HEK293 (cell line): Measurements from ENCODE around the gene TOR4A.
A peak's percentile ranks its signal among the peaks of the same experiment; 100 is the strongest.

Source experiments
- CTCF ChIA-PET: fragments of 350-600 bp; formaldehyde crosslinking; extraction: SDS; loops from one replicate; lab custom pipeline; 2021; ENCODE audit warnings: antibody characterized with exemption; lab: Yijun Ruan, JAX
- POLR2A ChIA-PET: fragments of 300-600 bp; formaldehyde crosslinking; extraction: SDS; loops from one replicate; lab custom pipeline; 2020; ENCODE audit warnings: antibody characterized with exemption, inconsistent platforms; lab: Yijun Ruan, JAX
- H3K27ac ChIP-seq: fragments of 200-500 bp; sonication (Bioruptor generic); 2 replicates; pipeline ENCODE4 v1.5.1; 2014; ENCODE audit warnings: low read depth, low read length, control low read depth, inconsistent platforms; ENCODE audit errors: extremely low read depth
- H3K36me3 ChIP-seq, 2 experiments: fragments of 200-500 bp in 1 of 2; sonication (Bioruptor generic) in 1 of 2; 1 replicate in 1 of 2; 2 replicates in 1 of 2; pipeline ENCODE4 v1.5.1; 2014 to 2017; ENCODE audit warnings: inconsistent platforms in 2 of 2, low read length in 2 of 2; ENCODE audit not compliant: control insufficient read depth in 2 of 2, insufficient read depth in 1 of 2
- H3K4me1 ChIP-seq: fragments of 200-500 bp; sonication (Bioruptor generic); 2 replicates; pipeline ENCODE4 v1.5.1; 2014; ENCODE audit warnings: mild to moderate bottlenecking, low read length, inconsistent platforms; ENCODE audit not compliant: control insufficient read depth, insufficient read depth
- H3K4me3 ChIP-seq: 2 replicates; pipeline ENCODE4 v1.5.1; 2011; ENCODE audit warnings: low read depth, mild to moderate bottlenecking, control low read depth, low read length, moderate library complexity
- H3K9me3 ChIP-seq: fragments of 200-500 bp; sonication (Bioruptor generic); 2 replicates; pipeline ENCODE4 v1.5.1; 2014; ENCODE audit warnings: low read depth, low read length, inconsistent platforms; ENCODE audit not compliant: control insufficient read depth, insufficient read depth
- MZF1 ChIP-seq: fragments of 450-650 bp; formaldehyde crosslinking; IDR thresholded peaks from 2 replicates; pipeline ENCODE4 v1.5.1; 2017; ENCODE audit warnings: missing biosample characterization, missing genetic modification characterization, borderline replicate concordance
- SALL2 ChIP-seq: fragments of 450-650 bp; formaldehyde crosslinking; IDR thresholded peaks from 2 replicates; pipeline ENCODE4 v1.5.0; 2017; ENCODE audit warnings: missing biosample characterization, mild to moderate bottlenecking, missing genetic modification characterization, borderline replicate concordance
- YY2 ChIP-seq: fragments of 450-650 bp; formaldehyde crosslinking; IDR thresholded peaks from 2 replicates; pipeline ENCODE4 v1.5.1; 2016; ENCODE audit warnings: missing biosample characterization, missing genetic modification characterization
- ZBTB20 ChIP-seq: fragments of 450-650 bp; formaldehyde crosslinking; IDR thresholded peaks from 2 replicates; pipeline ENCODE4 v1.5.1; 2016; ENCODE audit warnings: missing biosample characterization, missing genetic modification characterization
- ZBTB26 ChIP-seq: fragments of 450-650 bp; formaldehyde crosslinking; optimal IDR thresholded peaks from 2 replicates; pipeline ENCODE3; 2016; ENCODE audit warnings: missing biosample characterization, mild to moderate bottlenecking, missing genetic modification characterization
- ZBTB8A ChIP-seq: fragments of 450-650 bp; formaldehyde crosslinking; IDR thresholded peaks from 2 replicates; pipeline ENCODE4 v1.5.1; 2016; ENCODE audit warnings: missing biosample characterization, missing genetic modification characterization
- ZEB2 ChIP-seq: fragments of 450-650 bp; formaldehyde crosslinking; IDR thresholded peaks from 2 replicates; pipeline ENCODE4 v1.5.1; 2016; ENCODE audit warnings: missing biosample characterization, missing genetic modification characterization
- ZNF18 ChIP-seq: fragments of 450-650 bp; formaldehyde crosslinking; IDR thresholded peaks from 2 replicates; pipeline ENCODE4 v1.5.1; 2016; ENCODE audit warnings: missing biosample characterization, missing genetic modification characterization
- ZNF391 ChIP-seq: fragments of 450-650 bp; formaldehyde crosslinking; IDR thresholded peaks from 2 replicates; pipeline ENCODE4 v1.5.1; 2016; ENCODE audit warnings: low read depth, missing biosample characterization, missing genetic modification characterization, borderline replicate concordance
- ZNF423 ChIP-seq: fragments of 450-650 bp; formaldehyde crosslinking; IDR thresholded peaks from 2 replicates; pipeline ENCODE4 v1.5.1; 2016; ENCODE audit warnings: missing biosample characterization, missing genetic modification characterization
- ZNF530 ChIP-seq: fragments of 450-650 bp; formaldehyde crosslinking; IDR thresholded peaks from 2 replicates; pipeline ENCODE4 v1.5.1; 2016; ENCODE audit warnings: low read depth, missing biosample characterization, missing genetic modification characterization
- ZNF600 ChIP-seq: fragments of 450-650 bp; formaldehyde crosslinking; IDR thresholded peaks from 2 replicates; pipeline ENCODE4 v1.5.1; 2016; ENCODE audit warnings: missing biosample characterization, missing genetic modification characterization
- ZNF626 ChIP-seq: fragments of 450-650 bp; sonication (Bioruptor Pico); formaldehyde crosslinking; IDR thresholded peaks from 2 replicates; pipeline ENCODE4 v1.5.1; 2018; ENCODE audit warnings: missing biosample characterization, missing genetic modification characterization, inconsistent platforms
- ZNF645 ChIP-seq: fragments of 450-650 bp; formaldehyde crosslinking; IDR thresholded peaks from 2 replicates; pipeline ENCODE4; 2016; ENCODE audit warnings: missing biosample characterization, missing genetic modification characterization
- ZNF777 ChIP-seq: fragments of 450-650 bp; formaldehyde crosslinking; IDR thresholded peaks from 2 replicates; pipeline ENCODE4 v1.5.1; 2017; ENCODE audit warnings: missing biosample characterization, missing genetic modification characterization, borderline replicate concordance
- TF ChIP-seq, protein P1 (sequence below): fragments of 450-650 bp; formaldehyde crosslinking; IDR thresholded peaks from 2 replicates; pipeline ENCODE4 v1.5.1; 2017; ENCODE audit warnings: missing biosample characterization, missing genetic modification characterization
- TF ChIP-seq, protein P2 (sequence below): sonication (generic); formaldehyde crosslinking; IDR thresholded peaks from 2 replicates; pipeline ENCODE4 v1.8.1; 2022; ENCODE audit warnings: mild to moderate bottlenecking, moderate library complexity, missing genetic modification reagents
- TF ChIP-seq, protein P3 (sequence below): fragments of 450-650 bp; formaldehyde crosslinking; IDR thresholded peaks from 2 replicates; pipeline ENCODE4 v1.5.1; 2016; ENCODE audit warnings: missing biosample characterization, missing genetic modification characterization
- TF ChIP-seq, protein P4 (sequence below): fragments of 450-650 bp; formaldehyde crosslinking; conservative IDR thresholded peaks from 2 replicates; pipeline ENCODE4 v1.5.1; 2016; ENCODE audit warnings: low read depth, missing biosample characterization, missing genetic modification characterization

The TOR4A gene

GRCh38 chr9:137300567-137301080 is 23.1 kb downstream of the TOR4A start (continued):
- TF ChIP-seq ZNF18 (tag by site-specific recombination) (no peak), ZBTB20 (no peak), ZNF530 (tag by site-specific recombination) (no peak), MZF1 (tag by site-specific recombination) (no peak)
- TF ChIP-seq, protein P1, sequence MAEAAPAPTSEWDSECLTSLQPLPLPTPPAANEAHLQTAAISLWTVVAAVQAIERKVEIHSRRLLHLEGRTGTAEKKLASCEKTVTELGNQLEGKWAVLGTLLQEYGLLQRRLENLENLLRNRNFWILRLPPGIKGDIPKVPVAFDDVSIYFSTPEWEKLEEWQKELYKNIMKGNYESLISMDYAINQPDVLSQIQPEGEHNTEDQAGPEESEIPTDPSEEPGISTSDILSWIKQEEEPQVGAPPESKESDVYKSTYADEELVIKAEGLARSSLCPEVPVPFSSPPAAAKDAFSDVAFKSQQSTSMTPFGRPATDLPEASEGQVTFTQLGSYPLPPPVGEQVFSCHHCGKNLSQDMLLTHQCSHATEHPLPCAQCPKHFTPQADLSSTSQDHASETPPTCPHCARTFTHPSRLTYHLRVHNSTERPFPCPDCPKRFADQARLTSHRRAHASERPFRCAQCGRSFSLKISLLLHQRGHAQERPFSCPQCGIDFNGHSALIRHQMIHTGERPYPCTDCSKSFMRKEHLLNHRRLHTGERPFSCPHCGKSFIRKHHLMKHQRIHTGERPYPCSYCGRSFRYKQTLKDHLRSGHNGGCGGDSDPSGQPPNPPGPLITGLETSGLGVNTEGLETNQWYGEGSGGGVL, result peak; percentile 96

DNA sequence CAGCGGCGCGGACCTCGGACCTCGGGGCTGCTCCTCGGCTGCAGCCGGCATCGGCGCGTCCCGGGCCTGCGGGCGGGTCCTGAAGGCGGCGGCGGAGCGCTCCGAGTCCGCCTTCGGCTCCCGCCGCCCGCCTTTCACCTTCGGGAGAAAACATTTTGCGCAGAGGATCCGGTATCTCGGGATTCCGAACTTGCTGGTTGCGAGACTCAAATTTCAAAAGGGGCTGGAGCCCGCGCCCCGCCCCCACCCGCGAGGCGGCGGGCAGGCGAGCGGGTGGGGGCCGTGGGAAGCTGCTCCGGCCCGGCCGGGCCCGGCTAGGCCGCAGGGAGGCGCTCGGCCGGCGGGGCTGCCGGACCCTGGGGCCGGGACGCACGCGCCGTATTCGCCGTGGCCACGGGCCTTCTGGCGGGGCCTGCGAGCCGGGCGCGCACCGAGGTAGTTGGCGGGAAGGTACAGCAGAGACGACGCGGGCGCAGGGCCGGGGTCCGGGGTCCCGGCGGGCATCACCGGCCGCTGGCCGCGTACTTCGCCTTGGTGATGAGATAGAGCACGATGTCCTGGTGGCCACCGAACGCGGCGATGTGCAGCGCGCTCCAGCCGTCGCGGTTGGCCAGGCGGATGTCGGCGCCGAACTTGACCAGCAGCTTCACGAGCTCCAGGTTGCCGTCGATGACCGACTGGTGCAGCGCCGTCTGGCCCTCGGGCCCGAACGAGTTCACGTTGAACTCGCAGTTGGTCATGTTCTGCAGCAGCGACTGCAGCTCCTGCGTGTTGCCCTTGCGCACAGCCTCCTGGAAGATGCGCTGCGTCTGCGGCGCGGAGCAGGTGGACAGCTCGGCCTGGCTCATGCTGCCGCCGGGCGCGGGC is 23.8 kb downstream of the TOR4A start:
- ChIA-PET CTCF (interaction anchor here (0.7 to 4.9 kb wide), 12 partner anchors 11 to 143 kb away, joined by 3 to 21 read pairs (median 6); no protein-coding TSS in a partner anchor), POLR2A (interaction anchor here (0.5 to 3.3 kb wide), 27 partner anchors 11 to 306 kb away, joined by 3 to 40 read pairs (median 5); partner anchors contain the start of genes EXD3, MRPL41, NOXA1 and NSMF)
- H3K9me3 ChIP-seq, result no peaks in the 10 kb centered on the region
- H3K36me3 ChIP-seq, result no peaks in the 10 kb centered on the region
- H3K4me1 ChIP-seq, result peaks cover 15% of the 10 kb centered on the region
- peak overlapping the region; percentile 91 for H3K27ac ChIP-seq
- H3K4me3 ChIP-seq, result peak overlapping the region; percentile 73
- TF ChIP-seq, protein P2, sequence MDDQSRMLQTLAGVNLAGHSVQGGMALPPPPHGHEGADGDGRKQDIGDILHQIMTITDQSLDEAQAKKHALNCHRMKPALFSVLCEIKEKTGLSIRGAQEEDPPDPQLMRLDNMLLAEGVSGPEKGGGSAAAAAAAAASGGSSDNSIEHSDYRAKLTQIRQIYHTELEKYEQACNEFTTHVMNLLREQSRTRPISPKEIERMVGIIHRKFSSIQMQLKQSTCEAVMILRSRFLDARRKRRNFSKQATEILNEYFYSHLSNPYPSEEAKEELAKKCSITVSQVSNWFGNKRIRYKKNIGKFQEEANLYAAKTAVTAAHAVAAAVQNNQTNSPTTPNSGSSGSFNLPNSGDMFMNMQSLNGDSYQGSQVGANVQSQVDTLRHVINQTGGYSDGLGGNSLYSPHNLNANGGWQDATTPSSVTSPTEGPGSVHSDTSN (CRISPR knock-in tag), result peak; percentile 55; the same call in 1 of the 2 replicates
- TF ChIP-seq ZBTB8A (tag by site-specific recombination) (peak; percentile 71), ZEB2 (peak; percentile 91), ZNF645 (tag by site-specific recombination) (peak; percentile 87; the same call in 1 of the 2 replicates), ZNF391 (tag by site-specific recombination) (0 out of 2 replicates have a peak, but pooled peaks have one; percentile 15), SALL2 (tag by site-specific recombination) (no peak), ZNF600 (tag by site-specific recombination) (peak; percentile 89), ZBTB26 (tag by site-specific recombination) (peak; percentile 90), ZNF777 (tag by site-specific recombination) (peak; percentile 94), ZNF626 (tag by site-specific recombination) (no peak), YY2 (tag by site-specific recombination) (peak; percentile 61; the same call in 1 of the 2 replicates), ZNF423 (tag by site-specific recombination) (0 out of 2 replicates have a peak, but pooled peaks have one; percentile 29)
- TF ChIP-seq, protein P3, sequence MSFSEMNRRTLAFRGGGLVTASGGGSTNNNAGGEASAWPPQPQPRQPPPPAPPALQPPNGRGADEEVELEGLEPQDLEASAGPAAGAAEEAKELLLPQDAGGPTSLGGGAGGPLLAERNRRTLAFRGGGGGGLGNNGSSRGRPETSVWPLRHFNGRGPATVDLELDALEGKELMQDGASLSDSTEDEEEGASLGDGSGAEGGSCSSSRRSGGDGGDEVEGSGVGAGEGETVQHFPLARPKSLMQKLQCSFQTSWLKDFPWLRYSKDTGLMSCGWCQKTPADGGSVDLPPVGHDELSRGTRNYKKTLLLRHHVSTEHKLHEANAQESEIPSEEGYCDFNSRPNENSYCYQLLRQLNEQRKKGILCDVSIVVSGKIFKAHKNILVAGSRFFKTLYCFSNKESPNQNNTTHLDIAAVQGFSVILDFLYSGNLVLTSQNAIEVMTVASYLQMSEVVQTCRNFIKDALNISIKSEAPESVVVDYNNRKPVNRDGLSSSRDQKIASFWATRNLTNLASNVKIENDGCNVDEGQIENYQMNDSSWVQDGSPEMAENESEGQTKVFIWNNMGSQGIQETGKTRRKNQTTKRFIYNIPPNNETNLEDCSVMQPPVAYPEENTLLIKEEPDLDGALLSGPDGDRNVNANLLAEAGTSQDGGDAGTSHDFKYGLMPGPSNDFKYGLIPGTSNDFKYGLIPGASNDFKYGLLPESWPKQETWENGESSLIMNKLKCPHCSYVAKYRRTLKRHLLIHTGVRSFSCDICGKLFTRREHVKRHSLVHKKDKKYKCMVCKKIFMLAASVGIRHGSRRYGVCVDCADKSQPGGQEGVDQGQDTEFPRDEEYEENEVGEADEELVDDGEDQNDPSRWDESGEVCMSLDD, result peak; percentile 60; the same call in 1 of the 2 replicates
- TF ChIP-seq, protein P4, sequence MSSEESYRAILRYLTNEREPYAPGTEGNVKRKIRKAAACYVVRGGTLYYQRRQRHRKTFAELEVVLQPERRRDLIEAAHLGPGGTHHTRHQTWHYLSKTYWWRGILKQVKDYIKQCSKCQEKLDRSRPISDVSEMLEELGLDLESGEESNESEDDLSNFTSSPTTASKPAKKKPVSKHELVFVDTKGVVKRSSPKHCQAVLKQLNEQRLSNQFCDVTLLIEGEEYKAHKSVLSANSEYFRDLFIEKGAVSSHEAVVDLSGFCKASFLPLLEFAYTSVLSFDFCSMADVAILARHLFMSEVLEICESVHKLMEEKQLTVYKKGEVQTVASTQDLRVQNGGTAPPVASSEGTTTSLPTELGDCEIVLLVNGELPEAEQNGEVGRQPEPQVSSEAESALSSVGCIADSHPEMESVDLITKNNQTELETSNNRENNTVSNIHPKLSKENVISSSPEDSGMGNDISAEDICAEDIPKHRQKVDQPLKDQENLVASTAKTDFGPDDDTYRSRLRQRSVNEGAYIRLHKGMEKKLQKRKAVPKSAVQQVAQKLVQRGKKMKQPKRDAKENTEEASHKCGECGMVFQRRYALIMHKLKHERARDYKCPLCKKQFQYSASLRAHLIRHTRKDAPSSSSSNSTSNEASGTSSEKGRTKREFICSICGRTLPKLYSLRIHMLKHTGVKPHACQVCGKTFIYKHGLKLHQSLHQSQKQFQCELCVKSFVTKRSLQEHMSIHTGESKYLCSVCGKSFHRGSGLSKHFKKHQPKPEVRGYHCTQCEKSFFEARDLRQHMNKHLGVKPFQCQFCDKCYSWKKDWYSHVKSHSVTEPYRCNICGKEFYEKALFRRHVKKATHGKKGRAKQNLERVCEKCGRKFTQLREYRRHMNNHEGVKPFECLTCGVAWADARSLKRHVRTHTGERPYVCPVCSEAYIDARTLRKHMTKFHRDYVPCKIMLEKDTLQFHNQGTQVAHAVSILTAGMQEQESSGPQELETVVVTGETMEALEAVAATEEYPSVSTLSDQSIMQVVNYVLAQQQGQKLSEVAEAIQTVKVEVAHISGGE (tag by site-specific recombination), result 0 out of 2 replicates have a peak, but pooled peaks have one; percentile 18
